ENCODE data around the gene PLEKHG5.
A peak's percentile ranks its signal among the peaks of the same experiment; 100 is the strongest.

The PLEKHG5 gene

DNA sequence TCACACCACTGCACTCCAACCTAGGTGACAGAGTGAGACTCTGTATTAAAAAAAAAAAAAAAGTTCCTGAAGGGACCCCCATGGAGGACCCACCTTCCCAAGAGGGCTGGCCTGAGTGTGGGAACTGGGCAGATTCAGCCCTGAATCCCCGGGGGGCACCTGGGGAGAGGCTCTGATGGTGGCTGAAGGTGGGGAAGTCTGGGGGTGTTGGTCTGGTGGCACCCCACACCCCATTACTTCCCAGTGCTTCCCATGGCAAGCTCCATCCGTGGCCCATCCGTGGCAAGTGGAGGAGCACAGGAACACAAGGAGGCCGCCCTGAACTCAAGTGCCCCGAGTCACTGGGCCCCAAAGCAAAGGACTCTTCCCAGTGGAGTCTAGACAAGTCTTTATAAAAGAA is 24.7 kb downstream of the PLEKHG5 start:
- peaks cover 54% of the 10 kb centered on the region for H3K36me3 ChIP-seq (ENCODE audit: low read depth)
- TF ChIP-seq, protein P1, sequence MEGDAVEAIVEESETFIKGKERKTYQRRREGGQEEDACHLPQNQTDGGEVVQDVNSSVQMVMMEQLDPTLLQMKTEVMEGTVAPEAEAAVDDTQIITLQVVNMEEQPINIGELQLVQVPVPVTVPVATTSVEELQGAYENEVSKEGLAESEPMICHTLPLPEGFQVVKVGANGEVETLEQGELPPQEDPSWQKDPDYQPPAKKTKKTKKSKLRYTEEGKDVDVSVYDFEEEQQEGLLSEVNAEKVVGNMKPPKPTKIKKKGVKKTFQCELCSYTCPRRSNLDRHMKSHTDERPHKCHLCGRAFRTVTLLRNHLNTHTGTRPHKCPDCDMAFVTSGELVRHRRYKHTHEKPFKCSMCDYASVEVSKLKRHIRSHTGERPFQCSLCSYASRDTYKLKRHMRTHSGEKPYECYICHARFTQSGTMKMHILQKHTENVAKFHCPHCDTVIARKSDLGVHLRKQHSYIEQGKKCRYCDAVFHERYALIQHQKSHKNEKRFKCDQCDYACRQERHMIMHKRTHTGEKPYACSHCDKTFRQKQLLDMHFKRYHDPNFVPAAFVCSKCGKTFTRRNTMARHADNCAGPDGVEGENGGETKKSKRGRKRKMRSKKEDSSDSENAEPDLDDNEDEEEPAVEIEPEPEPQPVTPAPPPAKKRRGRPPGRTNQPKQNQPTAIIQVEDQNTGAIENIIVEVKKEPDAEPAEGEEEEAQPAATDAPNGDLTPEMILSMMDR (IDR thresholded peaks at IDR 0.05; ENCODE audit: poor library complexity, severe bottlenecking), result no peak
- H3K27me3 ChIP-seq (ENCODE audit: insufficient read depth, poor library complexity, severe bottlenecking), result no peaks in the 10 kb centered on the region
- DNase-seq (ENCODE audit: low spot score), result no peak
- H3K27ac ChIP-seq (ENCODE audit: poor library complexity, severe bottlenecking), result no peak overlapping the region
- no peaks in the 10 kb centered on the region for H3K4me1 ChIP-seq (ENCODE audit: insufficient read depth, poor library complexity, severe bottlenecking)
- no peak for ATAC-seq (ENCODE audit: low read depth)
- no peaks in the 10 kb centered on the region for H3K9me3 ChIP-seq (ENCODE audit: severe bottlenecking)
- H3K4me3 ChIP-seq (ENCODE audit: severe bottlenecking), result no peak overlapping the region

DNA sequence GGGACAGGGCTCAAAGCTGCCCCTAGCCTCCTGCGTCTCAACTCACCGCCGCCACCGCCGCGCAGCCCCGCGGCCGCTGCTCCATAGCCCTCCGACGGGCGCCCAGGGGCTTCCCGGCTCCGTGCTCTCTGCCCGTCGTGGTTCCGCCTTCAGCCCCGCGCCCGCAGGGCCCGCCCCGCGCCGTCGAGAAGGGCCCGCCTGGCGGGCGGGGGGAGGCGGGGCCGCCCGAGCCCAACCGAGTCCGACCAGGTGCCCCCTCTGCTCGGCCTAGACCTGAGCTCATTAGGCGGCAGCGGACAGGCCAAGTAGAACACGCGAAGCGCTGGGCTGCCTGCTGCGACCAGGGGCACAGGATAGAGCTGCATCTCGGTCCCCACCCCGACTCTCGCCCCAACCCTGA is 25.4 kb downstream of the PLEKHG5 start, which contains the start of gene TNFRSF25:
TSS of gene TNFRSF25 (minus strand) at position 151 of the 400 bp plus-strand sequence. CDS start at position 85, 66 bp downstream.
- Histone ChIP-seq H3K36me3 (ENCODE audit: low read depth) (peaks cover 51% of the 10 kb centered on the region), H3K4me1 (ENCODE audit: insufficient read depth, poor library complexity, severe bottlenecking) (no peaks in the 10 kb centered on the region), H3K9me3 (ENCODE audit: severe bottlenecking) (no peaks in the 10 kb centered on the region), H3K27ac (ENCODE audit: poor library complexity, severe bottlenecking) (no peak within 1 kb of the TSS), H3K27me3 (ENCODE audit: insufficient read depth, poor library complexity, severe bottlenecking) (no peaks in the 10 kb centered on the region), H3K4me3 (ENCODE audit: severe bottlenecking) (no peak within 1 kb of the TSS)
- no peak for DNase-seq (ENCODE audit: low spot score)
- TF ChIP-seq, protein P1 (IDR thresholded peaks at IDR 0.05; ENCODE audit: poor library complexity, severe bottlenecking), result no peak
- ATAC-seq (ENCODE audit: low read depth), result no peak

DNA sequence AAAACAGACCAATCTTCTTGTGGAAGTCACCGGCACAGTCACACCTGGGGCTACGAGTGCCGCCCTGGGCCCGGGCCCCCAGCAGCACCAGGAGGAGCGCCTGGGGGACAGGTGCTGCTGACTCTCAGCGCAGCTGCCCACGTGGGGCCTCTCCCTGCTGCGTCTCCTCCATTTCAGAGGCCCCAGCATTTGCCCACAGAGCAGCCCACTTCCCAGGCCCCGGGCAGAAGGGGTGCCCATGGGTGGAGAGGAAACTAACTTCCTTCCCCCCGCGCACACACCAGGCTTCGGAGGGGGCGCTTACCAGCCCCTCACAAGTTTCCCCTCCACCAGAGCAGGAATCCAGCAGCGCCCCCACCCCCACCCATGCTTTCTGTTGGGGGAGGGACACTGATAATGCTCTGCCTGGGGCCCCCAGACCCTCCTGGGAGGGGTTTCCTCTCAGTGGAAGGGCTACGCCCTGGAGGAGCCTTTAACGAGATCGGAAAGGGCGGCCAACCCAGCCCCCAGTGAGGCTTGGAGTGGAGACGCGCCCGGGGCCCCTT is 25.9 kb downstream of the PLEKHG5 start:
- Histone ChIP-seq H3K4me3 (ENCODE audit: severe bottlenecking) (no peak overlapping the region), H3K36me3 (ENCODE audit: low read depth) (peaks cover 46% of the 10 kb centered on the region), H3K27ac (ENCODE audit: poor library complexity, severe bottlenecking) (no peak overlapping the region), H3K9me3 (ENCODE audit: severe bottlenecking) (no peaks in the 10 kb centered on the region), H3K4me1 (ENCODE audit: insufficient read depth, poor library complexity, severe bottlenecking) (no peaks in the 10 kb centered on the region), H3K27me3 (ENCODE audit: insufficient read depth, poor library complexity, severe bottlenecking) (no peaks in the 10 kb centered on the region)
- DNase-seq (ENCODE audit: low spot score) (no peak), ATAC-seq (ENCODE audit: low read depth) (no peak)
- TF ChIP-seq, protein P1 (IDR thresholded peaks at IDR 0.05; ENCODE audit: poor library complexity, severe bottlenecking), result no peak

DNA sequence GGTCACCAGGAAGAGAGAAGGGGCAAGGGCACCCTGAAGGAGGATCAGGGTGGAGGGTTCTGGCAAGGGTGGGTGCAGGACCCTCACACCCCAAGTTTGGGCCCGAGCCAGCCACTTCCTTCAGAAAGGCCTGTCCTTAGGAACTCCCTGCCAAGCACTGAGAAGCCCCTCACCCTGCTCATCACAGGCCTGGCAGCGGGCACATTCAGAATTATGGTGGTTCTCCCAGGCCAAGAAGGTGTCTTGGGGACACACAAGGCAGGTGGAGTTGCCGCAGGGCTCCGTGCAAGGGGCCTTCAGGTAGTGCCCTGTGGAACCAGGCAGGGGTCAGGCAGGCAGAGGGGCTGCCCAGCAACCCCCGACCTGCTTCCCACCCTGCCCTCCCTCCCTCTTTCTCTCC is 26.6 kb downstream of the PLEKHG5 start:
- no peak for DNase-seq (ENCODE audit: low spot score)
- Histone ChIP-seq H3K27ac (ENCODE audit: poor library complexity, severe bottlenecking) (no peak overlapping the region), H3K9me3 (ENCODE audit: severe bottlenecking) (no peaks in the 10 kb centered on the region), H3K4me1 (ENCODE audit: insufficient read depth, poor library complexity, severe bottlenecking) (no peaks in the 10 kb centered on the region), H3K4me3 (ENCODE audit: severe bottlenecking) (no peak overlapping the region), H3K27me3 (ENCODE audit: insufficient read depth, poor library complexity, severe bottlenecking) (no peaks in the 10 kb centered on the region), H3K36me3 (ENCODE audit: low read depth) (peaks cover 40% of the 10 kb centered on the region)
- ATAC-seq (ENCODE audit: low read depth), result no peak
- TF ChIP-seq, protein P1 (IDR thresholded peaks at IDR 0.05; ENCODE audit: poor library complexity, severe bottlenecking), result no peak

DNA sequence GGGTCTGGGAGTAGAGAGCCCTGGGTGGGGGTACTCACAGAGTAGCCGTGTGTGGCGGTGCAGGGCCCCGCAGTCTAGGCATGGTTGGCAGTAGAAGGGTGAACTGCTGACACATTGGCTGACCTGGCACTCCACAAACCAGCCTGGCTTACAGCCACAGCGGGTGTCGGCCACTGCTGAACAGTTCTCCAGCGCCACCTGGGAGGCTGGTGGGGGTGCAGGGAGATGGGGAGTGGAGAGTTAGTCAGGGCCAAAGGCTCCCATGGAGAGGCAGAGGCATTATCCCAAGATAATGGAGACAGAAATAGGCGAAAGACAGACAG is 27.0 kb downstream of the PLEKHG5 start:
- ATAC-seq (ENCODE audit: low read depth) (peak; percentile 11; the same call in 2 of the 3 replicates), DNase-seq (ENCODE audit: low spot score) (no peak)
- no peak overlapping the region for H3K4me3 ChIP-seq (ENCODE audit: severe bottlenecking)
- no peaks in the 10 kb centered on the region for H3K4me1 ChIP-seq (ENCODE audit: insufficient read depth, poor library complexity, severe bottlenecking)
- no peaks in the 10 kb centered on the region for H3K9me3 ChIP-seq (ENCODE audit: severe bottlenecking)
- H3K27me3 ChIP-seq (ENCODE audit: insufficient read depth, poor library complexity, severe bottlenecking), result no peaks in the 10 kb centered on the region
- TF ChIP-seq, protein P1 (IDR thresholded peaks at IDR 0.05; ENCODE audit: poor library complexity, severe bottlenecking), result no peak
- peaks cover 35% of the 10 kb centered on the region for H3K36me3 ChIP-seq (ENCODE audit: low read depth)
- H3K27ac ChIP-seq (ENCODE audit: poor library complexity, severe bottlenecking), result no peak overlapping the region

All from RWPE2 (cell line).